ENCODE data around the gene KCNRG.
"Not testable (repeated sequence)": the region's sequence is repeated elsewhere in the genome, so short reads cannot be mapped to it uniquely, and the experiment has no call there.

The KCNRG gene

GRCh38 chr13:50012396-50013169 is 2.7 kb upstream of the KCNRG start:
- no peak for DNase-seq (ENCODE audit: low spot score)

DNA sequence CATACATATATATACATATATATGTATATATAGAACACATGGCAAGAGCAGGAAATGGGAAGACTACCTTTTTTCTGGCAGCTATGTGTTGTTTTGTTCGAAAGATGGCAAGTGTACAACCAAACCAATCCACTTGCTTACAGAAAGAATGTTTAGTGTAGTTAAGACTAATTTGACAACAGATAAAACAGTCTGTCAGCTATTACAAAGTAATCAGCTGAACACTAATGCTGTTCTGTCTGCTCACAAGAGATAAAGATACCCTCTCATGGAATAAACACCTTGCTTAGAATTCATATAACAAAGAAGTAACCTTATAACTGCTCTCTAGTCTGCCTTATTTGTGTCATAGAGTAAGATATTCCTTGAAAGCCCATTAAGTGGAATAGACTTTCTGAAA is 858 bp upstream of the KCNRG start:
- no peak for DNase-seq (ENCODE audit: low spot score)

GRCh38 chr13:50015750-50016149 is 506 bp downstream of the KCNRG start:
- DNase-seq (ENCODE audit: low spot score): no peak

DNA sequence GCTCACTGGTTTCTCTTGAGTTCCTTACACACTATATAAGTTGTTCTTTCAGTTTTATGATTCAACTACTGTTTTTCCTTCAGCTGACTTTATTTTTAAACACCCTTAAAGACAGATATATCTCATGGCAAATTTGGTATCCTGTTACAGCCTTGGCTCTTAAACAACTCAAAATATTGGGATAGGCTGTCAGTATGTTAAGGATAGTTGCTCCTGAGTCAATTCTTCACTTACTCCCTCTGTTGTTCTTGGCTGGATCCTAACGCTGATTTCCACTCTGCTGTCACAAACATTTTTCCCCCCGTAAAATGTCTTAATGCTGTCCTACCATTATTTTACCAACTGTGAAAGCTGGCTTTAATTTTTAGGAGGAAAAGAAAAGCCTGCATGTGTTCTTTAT is 1.2 kb downstream of the KCNRG start:
- no peak for DNase-seq (ENCODE audit: low spot score)

DNA sequence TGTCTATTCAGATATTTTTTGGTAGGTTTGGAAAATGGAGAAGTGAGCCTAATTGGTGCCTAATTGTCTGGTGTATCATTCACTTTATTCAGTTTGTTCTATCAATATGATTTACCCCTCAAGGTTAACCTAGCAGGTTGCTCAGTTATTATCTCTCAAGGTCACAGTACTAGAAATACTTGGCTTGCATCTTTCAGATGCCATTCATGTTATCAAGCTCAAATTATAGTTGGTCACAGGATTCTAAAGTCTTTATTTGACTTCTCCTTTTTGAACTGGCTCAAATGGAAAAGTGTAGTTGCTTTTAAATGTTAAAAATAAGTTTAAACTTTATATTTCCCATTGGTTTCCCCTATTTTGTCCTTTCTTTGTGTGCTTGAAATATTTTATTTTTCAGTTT is 2.6 kb downstream of the KCNRG start:
- no peak for DNase-seq (ENCODE audit: low spot score)

DNA sequence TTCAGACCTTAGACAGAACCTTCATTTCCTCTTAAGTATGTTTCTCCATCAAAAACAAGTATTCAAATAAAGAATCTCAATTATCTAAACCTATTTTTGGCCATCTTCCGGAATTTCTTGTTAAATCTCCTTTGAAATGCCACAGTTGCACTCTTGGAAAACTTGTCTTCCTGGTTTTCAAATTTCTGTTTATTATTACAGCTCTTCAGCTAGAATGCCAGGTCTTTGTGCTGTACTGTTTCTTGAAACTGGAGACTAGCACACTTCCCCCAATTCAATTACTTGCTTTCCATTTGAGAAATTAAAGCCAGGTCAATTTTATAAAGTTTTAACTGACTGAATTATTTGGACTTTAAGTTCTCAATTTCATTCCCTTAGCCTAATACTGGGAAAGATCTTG is 10.2 kb downstream of the KCNRG start:
- no peak for DNase-seq (ENCODE audit: low spot score)

DNA sequence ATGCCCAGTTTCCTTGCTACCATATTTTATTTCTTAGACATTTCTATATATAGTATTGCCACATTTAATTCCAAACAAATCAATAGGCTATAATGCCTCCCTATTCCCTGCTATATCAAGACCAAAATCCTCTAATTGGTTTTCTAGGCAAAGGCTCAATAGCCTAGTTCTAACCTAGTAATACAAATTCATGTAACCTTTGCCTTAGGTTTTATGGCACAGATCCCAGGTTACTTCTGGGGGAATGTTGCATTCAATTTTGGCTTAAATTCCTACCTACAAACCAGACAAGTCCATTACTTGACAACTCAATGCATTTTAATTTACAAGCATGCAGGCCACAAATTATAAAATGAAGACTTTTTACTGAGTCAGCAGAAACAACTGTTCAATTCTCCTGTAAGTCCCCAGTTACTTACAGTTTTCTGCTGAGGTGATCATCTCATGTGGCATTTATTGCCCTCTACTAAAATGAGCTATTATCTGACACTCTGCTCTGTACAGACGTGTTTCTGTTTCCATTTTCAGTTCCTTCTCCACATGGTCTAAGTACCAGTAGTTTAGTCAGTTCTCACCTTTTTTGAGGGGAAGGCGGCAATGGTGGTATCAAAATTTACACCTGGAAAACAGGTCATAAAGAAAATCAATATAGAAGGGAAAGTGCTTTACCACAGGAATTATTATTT is 11.7 kb downstream of the KCNRG start:
- DNase-seq (ENCODE audit: low spot score): no peak

- no peak for DNase-seq (ENCODE audit: low spot score)
Measured at GRCh38 chr13:50030315-50030714, 15.1 kb downstream of the KCNRG start.

DNA sequence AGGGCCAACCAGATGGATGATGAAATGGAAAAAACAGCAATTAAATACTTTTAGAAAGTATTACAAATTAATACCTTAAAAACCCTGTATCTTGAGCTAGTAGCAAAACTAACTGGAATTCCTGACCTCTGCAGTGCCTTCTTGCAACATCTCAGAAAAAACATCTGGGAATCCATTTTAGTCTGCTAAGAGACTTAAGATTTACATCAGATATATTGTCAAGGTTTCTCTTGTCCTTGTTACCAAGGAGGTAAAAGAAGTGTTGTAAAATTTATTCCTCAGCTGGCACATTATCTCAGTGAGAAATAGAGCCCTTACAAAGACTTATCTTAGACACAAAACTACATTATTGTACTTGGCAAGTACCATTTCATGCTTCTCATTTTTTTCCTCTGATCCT is 18.5 kb downstream of the KCNRG start:
- DNase-seq (ENCODE audit: low spot score): no peak

- no peak for DNase-seq (ENCODE audit: low spot score)
Measured at GRCh38 chr13:50037788-50038187, 22.5 kb downstream of the KCNRG start.

DNA sequence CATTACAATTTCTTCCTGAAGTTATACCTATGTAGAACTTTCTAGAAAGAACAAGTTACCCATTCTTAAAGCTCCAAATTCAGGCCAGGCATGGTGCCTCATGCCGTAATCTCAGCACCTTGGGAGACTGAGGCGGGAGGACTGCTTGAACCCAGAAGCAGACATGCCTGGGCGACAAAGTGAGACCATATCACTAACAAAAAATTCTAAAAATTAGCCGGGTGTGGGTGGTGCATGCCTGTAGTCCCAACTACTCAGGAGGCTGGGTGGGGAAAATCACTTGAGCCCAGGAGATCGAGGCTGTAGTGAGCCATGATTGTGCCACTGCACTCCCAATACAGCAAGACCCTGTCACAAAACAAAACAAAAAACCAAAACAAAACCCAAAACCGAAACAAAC is 23.0 kb downstream of the KCNRG start:
- DNase-seq (ENCODE audit: low spot score): no peak

DNA sequence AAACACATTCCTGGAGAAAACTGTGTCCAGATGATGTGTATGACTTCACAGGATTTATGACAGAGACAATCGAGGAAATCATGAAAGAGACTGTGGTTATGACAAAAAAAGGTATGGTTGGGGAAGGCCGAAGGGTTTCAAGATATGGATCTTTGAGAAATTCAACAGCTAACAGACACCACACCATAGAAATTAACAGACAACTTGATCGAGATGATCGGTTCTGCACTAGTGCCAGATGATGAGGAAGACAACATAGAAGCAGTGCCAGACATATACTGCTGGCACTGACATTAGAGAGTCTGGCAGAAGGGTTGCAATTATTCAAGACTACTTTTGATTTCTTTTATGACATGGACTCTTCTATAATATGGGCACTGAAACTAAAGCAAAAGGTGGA is 37.2 kb downstream of the KCNRG start:
- no peak for DNase-seq (ENCODE audit: low spot score)

DNA sequence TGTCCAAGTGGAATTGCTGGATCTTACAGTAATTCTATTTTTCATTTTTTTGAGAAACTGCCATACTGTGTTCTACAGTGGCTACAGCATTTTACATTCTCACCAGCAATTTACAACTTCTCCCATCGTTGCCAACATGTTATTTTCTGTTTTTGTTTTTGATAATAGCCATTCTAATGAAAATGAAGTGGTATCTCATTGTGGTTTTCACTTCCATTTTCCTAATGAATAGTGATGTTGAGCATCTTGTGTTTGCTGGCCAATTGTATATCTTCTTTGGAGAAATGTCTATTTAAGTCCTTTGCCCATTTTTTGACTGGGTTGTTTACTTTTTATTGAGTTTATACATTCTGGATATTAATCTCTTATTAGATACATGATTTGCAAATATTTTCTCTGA is 38.6 kb downstream of the KCNRG start:
- no peak for DNase-seq (ENCODE audit: low spot score)

- no peak for DNase-seq (ENCODE audit: low spot score)
Measured at GRCh38 chr13:50055454-50055853, 40.2 kb downstream of the KCNRG start.

DNA sequence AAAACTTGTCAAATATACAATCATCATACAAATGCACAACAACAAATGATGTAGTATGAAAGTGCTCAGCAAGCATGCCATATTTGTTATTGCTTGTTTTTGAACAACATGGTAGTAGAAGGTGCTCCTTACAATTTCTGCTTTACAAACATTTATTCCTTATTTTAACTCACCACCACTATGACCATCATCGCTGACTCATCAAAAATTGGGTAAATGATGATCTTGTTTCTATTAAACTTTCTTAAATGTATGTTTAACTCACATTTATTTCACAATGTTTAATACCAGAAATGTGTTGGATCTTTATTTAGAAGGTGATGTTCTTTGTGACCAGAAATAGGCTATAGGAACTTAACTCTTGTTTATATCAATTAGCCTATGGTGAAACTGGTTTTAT is 45.5 kb downstream of the KCNRG start:
- no peak for DNase-seq (ENCODE audit: low spot score)

DNA sequence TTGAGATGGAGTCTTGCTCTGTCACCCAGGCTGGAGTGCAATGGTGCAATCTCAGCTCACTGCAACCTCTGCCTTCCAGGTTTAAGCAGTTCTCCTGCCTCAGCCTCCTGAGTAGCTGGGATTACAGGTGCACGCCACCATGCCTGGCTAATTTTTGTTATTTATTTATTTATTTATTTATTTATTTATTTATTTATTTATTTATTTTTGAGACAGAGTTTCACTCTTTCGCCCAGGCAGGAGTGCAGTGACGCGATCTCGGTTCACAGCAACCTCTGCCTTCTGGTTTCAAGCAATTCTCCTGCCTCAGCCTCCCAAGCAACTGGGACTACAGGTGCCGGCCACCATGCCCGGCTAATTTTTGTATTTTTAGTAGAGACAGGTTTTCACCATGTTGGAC is 47.1 kb downstream of the KCNRG start:
- DNase-seq (ENCODE audit: low spot score): not testable (repeated sequence)

- DNase-seq (ENCODE audit: low spot score): no peak
Measured at GRCh38 chr13:50065712-50066111, 50.5 kb downstream of the KCNRG start.

- DNase-seq (ENCODE audit: low spot score): no peak
Measured at GRCh38 chr13:50068508-50068907, 53.3 kb downstream of the KCNRG start.

GRCh38 chr13:50069261-50069660 is 54.0 kb downstream of the KCNRG start:
- DNase-seq (ENCODE audit: low spot score): no peak

- no peak for DNase-seq (ENCODE audit: low spot score)
Measured at GRCh38 chr13:50070186-50070585, 54.9 kb downstream of the KCNRG start.
